GM18909 (cell line): Measurements from ENCODE around the gene NT5M.

Experiments
- ATAC-seq: cut with Tn5 transposase; IDR thresholded peaks from one replicate; pipeline ENCODE4 v1.9.1; 2021; ENCODE audit warnings: mild to moderate bottlenecking; ENCODE audit not compliant: unreplicated experiment, poor library complexity

The NT5M gene

GRCh38 chr17:17351901-17352781 lies 49.0 kb downstream of the NT5M start:
- ATAC-seq: no peak

GRCh38 chr17:17352836-17353624 lies 49.9 kb downstream of the NT5M start:
- ATAC-seq: no peak

- ATAC-seq: no peak
Observed at GRCh38 chr17:17353625-17354484, 50.7 kb downstream of the NT5M start.

- no peak for ATAC-seq
Observed at GRCh38 chr17:17354560-17355349, 51.6 kb downstream of the NT5M start.

- no peak for ATAC-seq
Observed at GRCh38 chr17:17355426-17355825, 52.3 kb downstream of the NT5M start.

- peak; percentile 45 for ATAC-seq
Observed at GRCh38 chr17:17356149-17356930, 53.2 kb downstream of the NT5M start.

GRCh38 chr17:17356931-17357270 lies 53.7 kb downstream of the NT5M start:
- ATAC-seq: no peak

GRCh38 chr17:17358060-17358751 lies 55.0 kb downstream of the NT5M start:
- ATAC-seq: no peak

GRCh38 chr17:17358866-17359265 lies 55.7 kb downstream of the NT5M start:
- ATAC-seq: no peak

- ATAC-seq: no peak
Observed at GRCh38 chr17:17359271-17359670, 56.1 kb downstream of the NT5M start.

GRCh38 chr17:17360087-17360730 lies 57.0 kb downstream of the NT5M start:
- ATAC-seq: no peak

GRCh38 chr17:17361543-17361866 lies 58.3 kb downstream of the NT5M start:
- ATAC-seq: no peak

GRCh38 chr17:17361867-17362539 lies 58.8 kb downstream of the NT5M start:
- ATAC-seq: no peak

- ATAC-seq: no peak
Observed at GRCh38 chr17:17362540-17362930, 59.4 kb downstream of the NT5M start.

- ATAC-seq: no peak
Observed at GRCh38 chr17:17363638-17364337, 60.6 kb downstream of the NT5M start.

GRCh38 chr17:17364338-17364667 lies 61.1 kb downstream of the NT5M start:
- no peak for ATAC-seq

- no peak for ATAC-seq
Observed at GRCh38 chr17:17365476-17366110, 62.4 kb downstream of the NT5M start.
